HL-60/S4 treated with phorbol 12-myristate 13-acetate at 8.2 ng/mL for 4 days and 3 days (cell line): ENCODE results near the gene ZAP70.

Experiments used
- in situ Hi-C: fragments of 300-500 bp; cut with MboI; formaldehyde crosslinking; loops from 2 replicates; pipeline ENCODE4 v1.15.0; 2022; ENCODE audit warnings: low sequenced_read_pairs

ZAP70 gene

GRCh38 chr2:97730245-97730644, 16.9 kb downstream of the ZAP70 start:
- in situ Hi-C loops, result no loop called here

GRCh38 chr2:97731274-97732020, 18.1 kb downstream of the ZAP70 start:
- in situ Hi-C loops, result no loop called here

GRCh38 chr2:97732436-97733340, 19.3 kb downstream of the ZAP70 start:
- in situ Hi-C loops, result no loop called here

GRCh38 chr2:97733341-97734035, 20.1 kb downstream of the ZAP70 start:
- in situ Hi-C loops, result no loop called here

- in situ Hi-C loops, result no loop called here
Measured at GRCh38 chr2:97734061-97735051, 21.0 kb downstream of the ZAP70 start.

- in situ Hi-C loops, result no loop called here
Measured at GRCh38 chr2:97735161-97735561, 21.8 kb downstream of the ZAP70 start.

GRCh38 chr2:97736185-97736584, 22.8 kb downstream of the ZAP70 start:
- in situ Hi-C loops, result no loop called here

GRCh38 chr2:97736608-97737330, 23.4 kb downstream of the ZAP70 start:
- in situ Hi-C loops, result no loop called here

GRCh38 chr2:97737421-97738178, 24.2 kb downstream of the ZAP70 start:
- in situ Hi-C loops, result no loop called here

- in situ Hi-C loops, result no loop called here
Measured at GRCh38 chr2:97738179-97739019, 25.0 kb downstream of the ZAP70 start.

GRCh38 chr2:97739020-97739892, 25.9 kb downstream of the ZAP70 start:
- in situ Hi-C loops, result no loop called here

GRCh38 chr2:97739893-97740245, 26.5 kb downstream of the ZAP70 start:
- in situ Hi-C loops, result no loop called here

- in situ Hi-C loops, result no loop called here
Measured at GRCh38 chr2:97740590-97741182, 27.3 kb downstream of the ZAP70 start.

GRCh38 chr2:97741251-97741650, 27.9 kb downstream of the ZAP70 start:
- in situ Hi-C loops, result no loop called here

GRCh38 chr2:97741686-97742085, 28.3 kb downstream of the ZAP70 start:
- in situ Hi-C loops, result no loop called here

- in situ Hi-C loops, result no loop called here
Measured at GRCh38 chr2:97742381-97742847, 29.0 kb downstream of the ZAP70 start.

- in situ Hi-C loops, result no loop called here
Measured at GRCh38 chr2:97743913-97744312, 30.5 kb downstream of the ZAP70 start.
